Stimulated activated CD8-positive, alpha-beta memory T cell treated with anti-CD3 and anti-CD28 coated beads, Interleukin-15, amount 100 ng/mL, for 4 hours (primary cell): ENCODE data around the gene SLC16A13.
"Not testable (repeated sequence)": the region's sequence is repeated elsewhere in the genome, so short reads cannot be mapped to it uniquely, and the experiment has no call there.

Experiments used
- DNase-seq, 2 donors: peaks; one replicate each; pipeline ENCODE4 v3.0.0-alpha.2; 2020; ENCODE audit warnings: low read depth in 2 of 2

The SLC16A13 gene

DNA sequence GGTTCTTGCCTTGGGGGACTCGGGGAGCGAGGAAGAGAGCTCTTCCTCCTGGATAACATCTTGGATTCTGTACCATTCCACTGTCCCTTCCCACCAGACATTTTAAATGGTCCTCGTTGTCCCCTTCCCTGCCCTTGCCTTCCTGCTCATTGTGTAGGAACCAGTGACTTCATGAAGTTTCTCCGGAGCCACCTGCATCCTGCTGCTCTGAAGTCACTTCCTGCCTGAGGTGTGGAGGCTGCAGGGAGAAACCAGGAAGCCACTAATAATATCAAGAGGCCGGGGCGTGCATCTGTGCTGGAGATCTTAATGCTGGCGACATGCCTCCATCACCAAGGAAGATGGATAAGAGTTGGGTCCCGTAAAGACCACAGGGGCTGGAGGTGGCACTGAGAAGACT lies 6.2 kb upstream of the SLC16A13 start:
- peak in 1 of 2 donors; percentile 42 for DNase-seq

GRCh38 chr17:7034955-7035590 lies 742 bp upstream of the SLC16A13 start:
- no peak for DNase-seq

- no peak for DNase-seq
Observed at GRCh38 chr17:7038025-7038862, 2.4 kb downstream of the SLC16A13 start.

- DNase-seq = no peak
Observed at GRCh38 chr17:7039832-7040231, 4.0 kb downstream of the SLC16A13 start.

GRCh38 chr17:7041607-7042500 lies 6.0 kb downstream of the SLC16A13 start:
- no peak for DNase-seq

- no peak for DNase-seq
Observed at GRCh38 chr17:7042501-7043181, 6.8 kb downstream of the SLC16A13 start.

DNA sequence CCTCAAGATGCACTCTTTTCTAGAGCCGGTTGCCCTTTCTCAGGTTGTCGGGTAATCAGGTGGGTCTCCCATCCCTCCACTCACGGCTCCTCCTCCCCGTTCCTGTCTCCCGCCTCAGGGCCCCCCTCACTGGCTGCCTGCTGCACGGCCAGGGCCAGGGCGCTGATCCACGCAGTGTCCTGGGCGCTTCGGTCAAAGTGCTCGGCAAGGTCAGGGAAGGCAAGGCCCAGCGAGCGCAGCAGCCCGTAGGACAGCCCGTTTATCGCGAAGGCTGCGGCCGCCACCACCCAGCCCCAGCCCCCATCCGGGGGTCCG lies 7.3 kb downstream of the SLC16A13 start:
- DNase-seq = no peak

- no peak for DNase-seq
Observed at GRCh38 chr17:7043497-7044198, 7.8 kb downstream of the SLC16A13 start, which contains the start of gene SLC16A11. Gene SLC16A11, minus strand, starts transcription at chr17:7044092. Its CDS starts 579 bp downstream, at chr17:7043513.

DNA sequence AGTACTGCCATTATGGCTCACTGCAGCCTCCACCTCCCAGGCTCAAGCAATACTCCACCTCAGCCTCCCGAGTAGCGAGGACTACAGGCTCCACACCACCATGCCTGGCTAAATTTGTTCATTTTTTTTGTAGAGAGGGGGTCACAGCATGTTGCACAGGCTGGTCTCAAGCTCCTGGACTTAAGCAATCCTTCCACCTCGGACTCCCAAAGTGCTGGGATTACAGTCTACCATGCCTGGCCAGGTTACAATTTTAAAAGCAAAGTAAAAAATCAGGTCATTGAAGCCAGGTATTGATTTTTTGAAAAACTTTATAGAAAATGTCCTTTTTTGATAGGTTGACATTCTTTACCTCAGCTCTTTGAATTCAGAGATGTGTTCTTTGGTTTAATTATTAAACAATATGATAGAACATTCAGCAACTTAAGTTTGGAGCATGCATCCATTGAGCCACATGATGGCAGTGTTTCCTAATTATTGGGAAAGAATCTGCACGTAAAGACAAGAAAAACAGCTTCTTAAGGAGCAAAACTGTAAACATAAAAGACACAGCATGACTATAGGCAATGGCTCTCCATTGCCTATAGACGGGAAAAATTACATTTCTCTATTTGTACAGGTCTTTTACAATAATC lies 9.8 kb downstream of the SLC16A13 start:
- DNase-seq = no peak

- no peak for DNase-seq
Observed at GRCh38 chr17:7046127-7046724, 10.4 kb downstream of the SLC16A13 start.

DNA sequence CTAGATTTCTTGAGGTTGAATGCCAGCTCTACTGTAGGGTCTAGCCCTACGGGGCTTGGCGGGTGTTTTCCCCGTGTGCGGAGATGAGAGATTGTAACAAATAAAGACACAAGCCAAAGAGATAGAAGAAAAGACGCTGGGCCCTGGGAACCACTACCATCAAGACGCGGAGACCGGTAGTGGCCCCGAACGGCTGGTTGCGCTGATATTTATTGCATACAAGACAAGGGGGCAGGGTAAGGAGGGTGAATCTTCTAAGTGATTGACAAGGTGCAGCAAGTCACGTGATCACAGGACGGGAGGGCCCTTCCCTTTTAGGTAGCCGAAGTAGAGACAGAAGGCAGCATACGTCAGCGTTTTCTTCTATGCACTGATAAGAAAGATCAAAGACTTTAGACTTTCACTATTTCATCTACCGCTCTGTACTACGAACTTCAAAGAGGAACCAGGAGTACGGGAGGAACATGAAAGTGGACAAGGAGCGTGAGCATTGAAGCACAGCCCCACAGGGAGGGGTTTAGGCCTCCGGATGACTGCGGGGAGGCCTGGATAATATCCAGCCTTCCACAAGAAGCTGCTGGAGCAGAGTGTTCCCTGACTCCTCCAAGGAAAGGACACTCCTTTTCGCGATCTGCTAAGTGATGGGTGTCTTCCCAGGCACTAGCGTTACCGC lies 11.0 kb downstream of the SLC16A13 start:
- peak in 1 of 2 donors; percentile 64 for DNase-seq

GRCh38 chr17:7047566-7047965 lies 11.8 kb downstream of the SLC16A13 start:
- no peak for DNase-seq

DNA sequence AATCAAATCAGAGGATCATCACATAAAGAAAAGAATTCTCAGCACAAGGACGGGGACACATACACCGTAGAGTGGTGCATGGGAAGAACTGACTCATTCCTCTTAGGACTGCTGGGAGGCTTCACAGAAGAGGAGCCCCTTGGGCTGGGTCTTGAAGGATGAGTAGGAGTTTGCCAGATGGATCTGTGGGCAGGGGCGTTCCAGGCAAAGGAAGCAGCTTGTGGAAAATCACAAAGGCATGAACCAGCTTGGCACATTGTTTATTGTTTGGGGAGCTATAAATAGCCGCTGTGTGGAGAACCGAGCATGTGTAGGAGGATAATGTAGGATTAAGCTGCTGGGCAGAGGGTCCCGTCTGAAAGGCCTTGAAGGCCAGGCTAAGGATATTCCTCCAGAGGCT lies 13.2 kb downstream of the SLC16A13 start:
- no peak for DNase-seq

DNA sequence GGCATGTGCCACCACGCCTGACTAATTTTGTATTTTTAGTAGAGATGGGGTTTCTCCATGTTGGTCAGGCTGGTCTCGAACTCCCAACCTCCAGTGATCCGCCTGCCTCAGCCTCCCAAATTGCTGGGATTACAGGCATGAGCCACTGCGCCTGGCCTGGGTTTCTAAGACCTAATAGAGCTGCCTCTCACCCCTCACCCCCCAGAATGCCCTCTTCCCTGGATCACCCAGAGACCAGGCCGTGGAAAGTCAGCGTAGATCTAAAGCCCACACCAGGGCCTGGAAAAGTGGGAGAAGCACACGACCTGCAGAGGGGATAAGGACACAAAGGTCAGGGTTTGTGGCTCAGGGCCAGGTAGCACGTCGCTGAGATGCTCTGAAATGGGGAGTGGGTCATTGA lies 14.8 kb downstream of the SLC16A13 start:
- not testable (repeated sequence) for DNase-seq

GRCh38 chr17:7056386-7056785 lies 20.6 kb downstream of the SLC16A13 start:
- DNase-seq = no peak

- no peak for DNase-seq
Observed at GRCh38 chr17:7058831-7059447, 23.1 kb downstream of the SLC16A13 start.

DNA sequence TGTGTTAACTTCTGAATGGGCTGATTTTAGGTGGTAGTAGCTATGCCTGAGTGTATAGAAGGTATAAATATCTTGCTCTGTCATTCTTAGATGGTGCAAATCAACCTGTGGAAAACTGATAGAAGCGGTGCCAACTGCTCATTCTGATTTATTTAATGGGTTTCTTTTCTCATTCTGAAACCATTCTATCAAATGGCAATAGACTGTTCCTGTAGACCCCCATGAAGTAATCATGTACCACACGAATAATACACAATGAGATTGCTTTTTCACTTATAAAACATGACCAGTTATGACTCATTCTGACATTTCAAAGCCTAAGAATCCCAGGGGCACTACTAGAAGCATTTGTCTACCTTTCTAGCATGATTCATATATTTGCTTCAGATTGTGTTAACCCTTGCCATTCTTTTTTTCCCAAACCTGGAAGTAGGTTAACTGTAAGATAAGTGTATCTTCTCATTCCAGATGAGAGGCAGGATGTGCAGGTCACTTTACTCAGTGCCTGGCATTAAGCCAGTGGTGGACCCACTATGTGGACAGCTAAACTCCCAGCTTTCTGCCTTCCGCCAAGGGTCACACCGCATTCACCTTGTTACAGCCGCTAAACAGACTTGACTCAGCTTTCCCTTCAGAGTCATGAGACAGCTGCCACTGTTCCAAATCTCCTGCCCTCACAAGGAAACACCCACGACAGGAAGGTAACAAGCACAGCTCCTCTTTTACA lies 24.5 kb downstream of the SLC16A13 start:
- DNase-seq = no peak

DNA sequence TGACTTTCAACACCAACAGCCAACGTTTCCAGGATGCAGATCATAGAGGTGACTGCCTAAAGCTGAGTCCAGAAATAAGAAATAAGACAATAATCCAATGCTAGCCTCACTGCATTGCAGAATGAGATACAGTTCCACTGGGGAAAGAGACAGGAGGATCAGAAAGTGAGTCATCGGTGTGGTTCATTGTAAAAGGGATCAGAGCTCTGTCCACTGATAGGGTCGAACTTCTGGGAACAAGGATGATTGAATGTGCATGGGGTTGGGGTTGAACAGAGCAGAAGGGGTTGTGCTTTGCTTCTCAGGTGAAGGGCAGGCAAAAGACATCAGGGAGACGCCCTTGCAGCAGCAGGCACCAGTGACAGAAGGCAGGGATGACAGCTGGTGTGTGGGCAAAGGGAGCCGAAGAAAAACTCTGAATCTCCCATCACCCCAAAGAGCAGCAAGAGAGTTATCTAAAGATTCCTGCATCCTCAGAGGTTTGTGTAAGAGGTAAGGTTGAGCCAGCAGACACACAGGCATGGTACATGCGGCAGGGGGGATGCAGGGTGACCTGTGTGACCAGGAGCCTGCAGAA lies 27.8 kb downstream of the SLC16A13 start:
- DNase-seq = no peak
